ENCODE data around the gene GATA3.

Gene GATA3

GRCh38 chr10:8043569-8044306 is 10.8 kb upstream of the GATA3 start:
- DNase-seq (ENCODE audit: insufficient read length, low spot score): no peak
- no peak for FAIRE-seq
- TF ChIP-seq POU2F2 (IDR thresholded peaks at IDR 0.05; ENCODE audit: low read depth, low read length) (no peak), POLR2AphosphoS5 (IDR thresholded peaks at IDR 0.05; ENCODE audit: low read depth, low read length) (no peak), TAF1 (IDR thresholded peaks at IDR 0.05; ENCODE audit: low read depth, low read length) (no peak), PAX5 (IDR thresholded peaks at IDR 0.05; ENCODE audit: insufficient read depth, low read length, severe bottlenecking) (no peak), POLR2A (IDR thresholded peaks at IDR 0.05; ENCODE audit: low read depth, low read length) (no peak), SPI1 (IDR thresholded peaks at IDR 0.05; ENCODE audit: low read depth, low read length) (no peak)

- TF ChIP-seq POLR2A (IDR thresholded peaks at IDR 0.05; ENCODE audit: low read depth, low read length): no peak
- TF ChIP-seq POLR2AphosphoS5 (IDR thresholded peaks at IDR 0.05; ENCODE audit: low read depth, low read length): no peak
- TF ChIP-seq POU2F2 (IDR thresholded peaks at IDR 0.05; ENCODE audit: low read depth, low read length): no peak
- TF ChIP-seq TAF1 (IDR thresholded peaks at IDR 0.05; ENCODE audit: low read depth, low read length): no peak
- TF ChIP-seq SPI1 (IDR thresholded peaks at IDR 0.05; ENCODE audit: low read depth, low read length): no peak
- TF ChIP-seq PAX5 (IDR thresholded peaks at IDR 0.05; ENCODE audit: insufficient read depth, low read length, severe bottlenecking): no peak
- DNase-seq (ENCODE audit: insufficient read length, low spot score) (no peak), FAIRE-seq (no peak)
Observed at GRCh38 chr10:8044331-8044907, 10.1 kb upstream of the GATA3 start.

GRCh38 chr10:8044908-8045725 is 9.4 kb upstream of the GATA3 start:
- no peak for TF ChIP-seq POLR2AphosphoS5 (IDR thresholded peaks at IDR 0.05; ENCODE audit: low read depth, low read length)
- TF ChIP-seq POU2F2 (IDR thresholded peaks at IDR 0.05; ENCODE audit: low read depth, low read length): no peak
- no peak for TF ChIP-seq PAX5 (IDR thresholded peaks at IDR 0.05; ENCODE audit: insufficient read depth, low read length, severe bottlenecking)
- TF ChIP-seq POLR2A (IDR thresholded peaks at IDR 0.05; ENCODE audit: low read depth, low read length): no peak
- TF ChIP-seq SPI1 (IDR thresholded peaks at IDR 0.05; ENCODE audit: low read depth, low read length): no peak
- TF ChIP-seq TAF1 (IDR thresholded peaks at IDR 0.05; ENCODE audit: low read depth, low read length): no peak
- peak; percentile 73 for FAIRE-seq
- no peak for DNase-seq (ENCODE audit: insufficient read length, low spot score)

- DNase-seq (ENCODE audit: insufficient read length, low spot score) (no peak), FAIRE-seq (no peak)
- TF ChIP-seq TAF1 (IDR thresholded peaks at IDR 0.05; ENCODE audit: low read depth, low read length) (no peak), POLR2A (IDR thresholded peaks at IDR 0.05; ENCODE audit: low read depth, low read length) (no peak), POLR2AphosphoS5 (IDR thresholded peaks at IDR 0.05; ENCODE audit: low read depth, low read length) (no peak), POU2F2 (IDR thresholded peaks at IDR 0.05; ENCODE audit: low read depth, low read length) (no peak), PAX5 (IDR thresholded peaks at IDR 0.05; ENCODE audit: insufficient read depth, low read length, severe bottlenecking) (no peak), SPI1 (IDR thresholded peaks at IDR 0.05; ENCODE audit: low read depth, low read length) (no peak)
Observed at GRCh38 chr10:8045726-8046494, 8.6 kb upstream of the GATA3 start.

- DNase-seq (ENCODE audit: insufficient read length, low spot score): no peak
- no peak for FAIRE-seq
Observed at GRCh38 chr10:8047452-8048280, 6.8 kb upstream of the GATA3 start.

GRCh38 chr10:8048281-8049008 is 6.0 kb upstream of the GATA3 start:
- FAIRE-seq: no peak
- DNase-seq (ENCODE audit: insufficient read length, low spot score): no peak
- TF ChIP-seq TAF1 (IDR thresholded peaks at IDR 0.05; ENCODE audit: low read depth, low read length) (no peak), POU2F2 (IDR thresholded peaks at IDR 0.05; ENCODE audit: low read depth, low read length) (no peak), POLR2AphosphoS5 (IDR thresholded peaks at IDR 0.05; ENCODE audit: low read depth, low read length) (no peak), PAX5 (IDR thresholded peaks at IDR 0.05; ENCODE audit: insufficient read depth, low read length, severe bottlenecking) (no peak), SPI1 (IDR thresholded peaks at IDR 0.05; ENCODE audit: low read depth, low read length) (no peak), POLR2A (IDR thresholded peaks at IDR 0.05; ENCODE audit: low read depth, low read length) (no peak)

More at GRCh38 chr10:8047452-8048280, 6.8 kb upstream of the GATA3 start:
- TF ChIP-seq POLR2A (IDR thresholded peaks at IDR 0.05; ENCODE audit: low read depth, low read length): no peak
- no peak for TF ChIP-seq TAF1 (IDR thresholded peaks at IDR 0.05; ENCODE audit: low read depth, low read length)
- TF ChIP-seq POLR2AphosphoS5 (IDR thresholded peaks at IDR 0.05; ENCODE audit: low read depth, low read length): no peak
- TF ChIP-seq PAX5 (IDR thresholded peaks at IDR 0.05; ENCODE audit: insufficient read depth, low read length, severe bottlenecking): no peak
- TF ChIP-seq SPI1 (IDR thresholded peaks at IDR 0.05; ENCODE audit: low read depth, low read length): no peak
- TF ChIP-seq POU2F2 (IDR thresholded peaks at IDR 0.05; ENCODE audit: low read depth, low read length): no peak

- TF ChIP-seq SPI1 (IDR thresholded peaks at IDR 0.05; ENCODE audit: low read depth, low read length): no peak
- no peak for TF ChIP-seq PAX5 (IDR thresholded peaks at IDR 0.05; ENCODE audit: insufficient read depth, low read length, severe bottlenecking)
- TF ChIP-seq TAF1 (IDR thresholded peaks at IDR 0.05; ENCODE audit: low read depth, low read length): no peak
- no peak for TF ChIP-seq POLR2A (IDR thresholded peaks at IDR 0.05; ENCODE audit: low read depth, low read length)
- no peak for TF ChIP-seq POLR2AphosphoS5 (IDR thresholded peaks at IDR 0.05; ENCODE audit: low read depth, low read length)
- DNase-seq (ENCODE audit: insufficient read length, low spot score): no peak
- peak; percentile 13 for FAIRE-seq
Observed at GRCh38 chr10:8049045-8049864, 5.2 kb upstream of the GATA3 start.

All from GM12891 (cell line).